Skeletal muscle tissue (tissue), 4 donors: ENCODE results near the gene PTPRN2. TPM values are rescaled to one million over a fixed set of nuclear protein-coding genes. Genes with fewer than 3 reads are reported as not detected.
"Not testable (repeated sequence)": the region's sequence is repeated elsewhere in the genome, so short reads cannot be mapped to it uniquely, and the experiment has no call there.

Source experiments
- H3K27ac ChIP-seq: one replicate; pipeline ENCODE4 v1.7.0; 2013; ENCODE audit warnings: mild to moderate bottlenecking, low read depth, low read length, inconsistent platforms
- H3K27me3 ChIP-seq, 3 donors: one replicate each; pipeline ENCODE4 v1.7.0; 2013; ENCODE audit warnings: low read length in 3 of 3; ENCODE audit not compliant: control insufficient read depth in 3 of 3, insufficient read depth in 3 of 3
- H3K36me3 ChIP-seq, 3 donors: one replicate each; pipeline ENCODE4 v1.7.0; 2013; ENCODE audit warnings: low read length in 3 of 3; ENCODE audit not compliant: control insufficient read depth in 3 of 3, insufficient read depth in 3 of 3
- H3K4me1 ChIP-seq, 3 donors: one replicate each; pipeline ENCODE4 v1.7.0; 2013; ENCODE audit warnings: low read length in 3 of 3, mild to moderate bottlenecking in 3 of 3; ENCODE audit not compliant: control insufficient read depth in 3 of 3, insufficient read depth in 3 of 3
- H3K4me3 ChIP-seq, 3 donors: one replicate each; pipeline ENCODE4 v1.7.0; 2013; ENCODE audit warnings: low read length in 3 of 3
- H3K9ac ChIP-seq, 3 donors: one replicate each; pipeline ENCODE4 v1.7.0; 2013; ENCODE audit warnings: low read length in 3 of 3, mild to moderate bottlenecking in 3 of 3, moderate library complexity in 2 of 3, low read depth in 1 of 3
- H3K9me3 ChIP-seq, 3 donors: one replicate each; pipeline ENCODE4 v1.7.0; 2013; ENCODE audit warnings: low read length in 3 of 3; ENCODE audit not compliant: control insufficient read depth in 3 of 3
- total RNA-seq: library from RNA; depleted of rRNA; stranded (reverse); fragments of >200 nt; gene quantifications from one replicate; pipeline ENCODE4 v1.2.3, GENCODE V29; 2014
- donor health status: Osteomylitis.

PTPRN2 gene
- total RNA-seq, 1 donor from 2014 or later, result 1.6 TPM

- peaks cover 0 to 3% (median 3%) of the 10 kb centered on the region in 3 donors for H3K27me3 ChIP-seq
- no peak overlapping the region for H3K9ac ChIP-seq
- no peak overlapping the region for H3K4me3 ChIP-seq
- H3K4me1 ChIP-seq, result no peaks in the 10 kb centered on the region
- H3K9me3 ChIP-seq, result peaks cover 0 to 5% (median 4%) of the 10 kb centered on the region in 3 donors
- H3K36me3 ChIP-seq, result no peaks in the 10 kb centered on the region
- H3K27ac ChIP-seq, result no peak overlapping the region
Measured at GRCh38 chr7:158350166-158350900, 237.3 kb downstream of the PTPRN2 start.

GRCh38 chr7:158348446-158348845, 239.2 kb downstream of the PTPRN2 start:
- H3K4me3 ChIP-seq, result no peak overlapping the region

GRCh38 chr7:158348039-158348438, 239.6 kb downstream of the PTPRN2 start:
- H3K27ac ChIP-seq, H3K36me3 ChIP-seq, H3K4me3 ChIP-seq, H3K4me1 ChIP-seq, H3K9me3 ChIP-seq, H3K27me3 ChIP-seq, H3K9ac ChIP-seq: not testable (repeated sequence)

More at GRCh38 chr7:158348446-158348845, 239.2 kb downstream of the PTPRN2 start:
- Histone ChIP-seq H3K9ac (no peak overlapping the region), H3K9me3 (peaks cover 0 to 2% (median 0%) of the 10 kb centered on the region in 3 donors), H3K36me3 (no peaks in the 10 kb centered on the region), H3K27me3 (peaks cover 0 to 3% (median 2%) of the 10 kb centered on the region in 3 donors), H3K27ac (no peak overlapping the region), H3K4me1 (no peaks in the 10 kb centered on the region)

GRCh38 chr7:158345731-158346130, 241.9 kb downstream of the PTPRN2 start:
- Histone ChIP-seq H3K27ac (no peak overlapping the region), H3K36me3 (no peaks in the 10 kb centered on the region), H3K9ac (no peak overlapping the region), H3K4me1 (no peaks in the 10 kb centered on the region), H3K27me3 (peaks cover 0 to 3% (median 2%) of the 10 kb centered on the region in 3 donors), H3K9me3 (no peaks in the 10 kb centered on the region), H3K4me3 (no peak overlapping the region)

GRCh38 chr7:158344706-158345300, 242.8 kb downstream of the PTPRN2 start:
- H3K9me3 ChIP-seq, result no peaks in the 10 kb centered on the region
- no peak overlapping the region for H3K4me3 ChIP-seq
- H3K27ac ChIP-seq, result no peak overlapping the region
- H3K4me1 ChIP-seq, result no peaks in the 10 kb centered on the region
- no peak overlapping the region for H3K9ac ChIP-seq
- no peaks in the 10 kb centered on the region for H3K36me3 ChIP-seq
- peaks cover 0 to 3% (median 2%) of the 10 kb centered on the region in 3 donors for H3K27me3 ChIP-seq

GRCh38 chr7:158343936-158344455, 243.6 kb downstream of the PTPRN2 start:
- H3K4me3 ChIP-seq, result no peak overlapping the region
- H3K27ac ChIP-seq, result no peak overlapping the region
- H3K9me3 ChIP-seq, result no peaks in the 10 kb centered on the region
- no peaks in the 10 kb centered on the region for H3K4me1 ChIP-seq
- H3K27me3 ChIP-seq, result peaks cover 0 to 3% (median 2%) of the 10 kb centered on the region in 3 donors
- no peak overlapping the region for H3K9ac ChIP-seq
- no peaks in the 10 kb centered on the region for H3K36me3 ChIP-seq

- H3K36me3 ChIP-seq, result no peaks in the 10 kb centered on the region
- peaks cover 0 to 2% (median 2%) of the 10 kb centered on the region in 3 donors for H3K27me3 ChIP-seq
- H3K9ac ChIP-seq, result no peak overlapping the region
- no peak overlapping the region for H3K4me3 ChIP-seq
- H3K9me3 ChIP-seq, result no peaks in the 10 kb centered on the region
- no peak overlapping the region for H3K27ac ChIP-seq
- H3K4me1 ChIP-seq, result no peaks in the 10 kb centered on the region
Measured at GRCh38 chr7:158343526-158343925, 244.1 kb downstream of the PTPRN2 start.

- not testable (repeated sequence) for H3K27me3 ChIP-seq, H3K4me1 ChIP-seq, H3K27ac ChIP-seq, H3K9me3 ChIP-seq, H3K9ac ChIP-seq, H3K4me3 ChIP-seq, H3K36me3 ChIP-seq
Measured at GRCh38 chr7:158341097-158341496, 246.5 kb downstream of the PTPRN2 start.

GRCh38 chr7:158336952-158337351, 250.7 kb downstream of the PTPRN2 start:
- H3K27me3 ChIP-seq, H3K4me1 ChIP-seq, H3K9me3 ChIP-seq, H3K4me3 ChIP-seq, H3K9ac ChIP-seq, H3K27ac ChIP-seq, H3K36me3 ChIP-seq: not testable (repeated sequence)

GRCh38 chr7:158332516-158332915, 255.1 kb downstream of the PTPRN2 start:
- not testable (repeated sequence) for H3K27ac ChIP-seq, H3K9me3 ChIP-seq, H3K27me3 ChIP-seq, H3K36me3 ChIP-seq, H3K9ac ChIP-seq, H3K4me1 ChIP-seq, H3K4me3 ChIP-seq
